LNCAP (cell line): ENCODE results near the gene CD55.

Experiments used
- TF ChIP-seq, protein P1 (sequence below): fragments of 450-650 bp; IDR thresholded peaks from 2 replicates; pipeline ENCODE4 v1.5.1; 2017; ENCODE audit warnings: mild to moderate bottlenecking

The CD55 gene

DNA sequence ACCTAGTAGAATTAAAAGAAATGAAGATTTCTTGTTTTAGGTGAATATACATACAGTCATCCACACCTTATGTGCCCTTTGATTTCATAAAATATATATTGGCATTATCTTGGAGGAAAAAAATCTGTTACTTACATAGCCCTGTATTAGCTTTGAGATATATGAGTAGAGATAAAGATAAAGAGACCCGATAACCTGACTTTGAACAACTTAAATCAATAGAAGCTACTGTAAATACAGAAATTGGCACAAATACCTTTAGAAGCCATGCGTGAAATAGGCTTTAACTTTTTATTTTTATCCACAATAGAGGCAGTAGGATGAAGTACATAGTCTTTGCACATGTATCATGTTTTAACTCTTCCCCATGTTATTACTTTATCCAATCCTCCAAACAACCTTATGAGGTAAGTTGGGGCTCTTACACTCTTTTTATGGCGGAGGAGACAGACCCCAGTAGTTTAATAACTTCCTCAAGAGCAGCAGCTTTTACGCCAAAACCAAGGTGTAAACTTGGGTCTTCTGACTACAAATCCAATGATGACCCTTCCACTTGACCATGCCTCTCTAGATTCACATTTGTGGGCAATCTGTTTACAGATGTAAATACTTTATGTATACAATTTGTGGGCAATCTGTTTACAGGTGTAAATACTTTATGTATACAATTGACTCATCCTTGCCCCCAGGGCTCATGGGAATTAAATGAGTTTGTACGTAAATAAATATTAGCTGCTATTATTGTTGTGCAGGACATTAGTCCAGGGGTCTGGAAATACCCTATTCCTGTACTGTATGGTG is 2.1 kb downstream of the CD55 start:
- TF ChIP-seq, protein P1, sequence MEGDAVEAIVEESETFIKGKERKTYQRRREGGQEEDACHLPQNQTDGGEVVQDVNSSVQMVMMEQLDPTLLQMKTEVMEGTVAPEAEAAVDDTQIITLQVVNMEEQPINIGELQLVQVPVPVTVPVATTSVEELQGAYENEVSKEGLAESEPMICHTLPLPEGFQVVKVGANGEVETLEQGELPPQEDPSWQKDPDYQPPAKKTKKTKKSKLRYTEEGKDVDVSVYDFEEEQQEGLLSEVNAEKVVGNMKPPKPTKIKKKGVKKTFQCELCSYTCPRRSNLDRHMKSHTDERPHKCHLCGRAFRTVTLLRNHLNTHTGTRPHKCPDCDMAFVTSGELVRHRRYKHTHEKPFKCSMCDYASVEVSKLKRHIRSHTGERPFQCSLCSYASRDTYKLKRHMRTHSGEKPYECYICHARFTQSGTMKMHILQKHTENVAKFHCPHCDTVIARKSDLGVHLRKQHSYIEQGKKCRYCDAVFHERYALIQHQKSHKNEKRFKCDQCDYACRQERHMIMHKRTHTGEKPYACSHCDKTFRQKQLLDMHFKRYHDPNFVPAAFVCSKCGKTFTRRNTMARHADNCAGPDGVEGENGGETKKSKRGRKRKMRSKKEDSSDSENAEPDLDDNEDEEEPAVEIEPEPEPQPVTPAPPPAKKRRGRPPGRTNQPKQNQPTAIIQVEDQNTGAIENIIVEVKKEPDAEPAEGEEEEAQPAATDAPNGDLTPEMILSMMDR = no peak

DNA sequence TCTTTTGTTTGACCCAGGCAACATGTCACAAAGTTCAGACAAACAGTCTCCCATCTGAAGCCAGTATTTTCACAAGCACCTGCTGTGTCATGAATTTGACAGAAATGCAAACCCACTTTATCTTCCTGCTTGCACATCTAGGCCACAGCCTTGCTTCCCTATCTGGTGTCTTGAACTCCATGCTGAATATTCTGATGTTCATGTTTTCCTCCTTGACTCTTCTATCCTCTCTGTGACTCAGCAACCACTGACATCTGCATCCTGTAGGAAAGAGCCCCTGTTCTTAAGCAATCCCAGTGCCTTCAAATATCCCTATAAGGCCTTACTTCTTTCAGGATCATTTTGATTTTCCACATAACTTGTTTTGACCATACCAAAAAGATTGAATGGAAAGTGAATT is 6.5 kb downstream of the CD55 start:
- TF ChIP-seq, protein P1 = no peak

DNA sequence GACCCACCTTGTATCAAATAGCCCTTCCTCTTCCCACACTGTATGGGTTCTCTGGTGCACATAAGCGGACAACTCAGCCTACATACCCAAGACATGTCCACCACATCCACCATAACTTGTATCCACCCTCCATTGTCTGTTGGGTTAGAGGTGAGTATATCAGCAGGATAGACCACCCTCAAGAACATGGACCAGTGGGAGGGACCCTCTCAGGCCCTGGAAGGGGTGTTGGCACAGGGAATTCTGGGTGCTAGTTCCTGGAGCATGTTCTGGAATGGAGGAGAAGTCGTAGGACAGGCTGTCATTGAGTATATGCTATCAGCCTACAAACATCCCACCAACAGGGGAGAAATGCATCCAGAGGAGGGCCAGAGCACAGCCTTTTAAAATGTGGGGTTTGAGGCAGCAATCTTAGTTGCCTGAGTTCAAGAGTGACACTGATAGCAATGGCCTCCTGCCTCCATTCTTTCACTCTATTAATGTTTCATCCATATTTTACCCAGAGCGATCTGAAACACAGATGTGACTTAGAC is 7.5 kb downstream of the CD55 start:
- TF ChIP-seq, protein P1 = no peak

DNA sequence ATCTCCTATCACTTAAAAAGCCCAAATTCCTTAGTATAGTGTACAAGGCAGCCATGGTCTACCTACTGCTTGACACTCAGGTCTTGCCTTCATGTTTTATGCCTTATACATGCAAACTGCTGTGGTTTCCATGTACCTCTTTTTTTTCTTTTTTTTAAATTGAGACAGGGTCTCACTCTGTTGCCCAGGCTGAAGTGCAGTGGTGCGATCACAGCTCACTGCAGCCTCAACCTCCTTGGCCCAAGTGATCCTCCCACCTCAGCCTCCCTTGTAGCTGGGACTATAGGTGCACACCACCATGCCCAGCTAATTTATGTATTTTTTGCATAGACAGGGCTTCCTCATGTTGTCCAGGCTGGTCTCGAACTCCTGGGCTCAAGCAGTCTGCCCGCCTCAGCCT is 8.0 kb downstream of the CD55 start:
- TF ChIP-seq, protein P1 = no peak

DNA sequence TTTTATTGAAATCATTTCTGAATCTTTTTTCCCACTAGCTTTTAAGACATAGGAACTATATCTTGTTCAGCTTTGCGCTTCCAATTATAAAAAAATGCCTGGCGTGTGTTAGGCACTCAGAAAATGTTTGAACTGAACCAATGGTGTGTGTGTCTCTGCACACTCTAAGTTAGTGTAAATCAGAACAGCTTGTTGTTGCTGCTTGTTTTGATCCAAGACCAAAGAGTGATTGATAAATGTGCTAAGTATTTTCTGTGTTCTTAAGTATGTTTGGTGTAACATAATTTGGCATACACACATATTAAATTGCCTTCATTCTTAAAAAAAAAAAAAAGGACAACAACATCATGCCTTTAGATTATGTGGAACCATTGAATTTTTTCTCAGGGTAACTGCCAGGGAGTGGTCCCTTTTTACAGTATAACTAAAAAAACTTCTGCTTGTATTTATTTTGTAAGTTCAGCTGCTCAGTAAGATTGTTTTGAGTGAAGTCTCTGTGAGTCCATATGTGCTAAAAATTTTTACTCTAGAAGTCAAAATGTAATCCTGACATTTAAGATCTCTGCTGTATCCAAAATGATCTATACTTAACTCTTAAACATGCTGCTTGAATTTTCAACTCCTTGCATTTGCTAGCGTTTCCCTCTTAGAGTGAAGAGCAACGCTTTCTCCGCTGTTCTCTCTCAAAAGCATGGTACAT is 8.7 kb downstream of the CD55 start:
- TF ChIP-seq, protein P1 = no peak

DNA sequence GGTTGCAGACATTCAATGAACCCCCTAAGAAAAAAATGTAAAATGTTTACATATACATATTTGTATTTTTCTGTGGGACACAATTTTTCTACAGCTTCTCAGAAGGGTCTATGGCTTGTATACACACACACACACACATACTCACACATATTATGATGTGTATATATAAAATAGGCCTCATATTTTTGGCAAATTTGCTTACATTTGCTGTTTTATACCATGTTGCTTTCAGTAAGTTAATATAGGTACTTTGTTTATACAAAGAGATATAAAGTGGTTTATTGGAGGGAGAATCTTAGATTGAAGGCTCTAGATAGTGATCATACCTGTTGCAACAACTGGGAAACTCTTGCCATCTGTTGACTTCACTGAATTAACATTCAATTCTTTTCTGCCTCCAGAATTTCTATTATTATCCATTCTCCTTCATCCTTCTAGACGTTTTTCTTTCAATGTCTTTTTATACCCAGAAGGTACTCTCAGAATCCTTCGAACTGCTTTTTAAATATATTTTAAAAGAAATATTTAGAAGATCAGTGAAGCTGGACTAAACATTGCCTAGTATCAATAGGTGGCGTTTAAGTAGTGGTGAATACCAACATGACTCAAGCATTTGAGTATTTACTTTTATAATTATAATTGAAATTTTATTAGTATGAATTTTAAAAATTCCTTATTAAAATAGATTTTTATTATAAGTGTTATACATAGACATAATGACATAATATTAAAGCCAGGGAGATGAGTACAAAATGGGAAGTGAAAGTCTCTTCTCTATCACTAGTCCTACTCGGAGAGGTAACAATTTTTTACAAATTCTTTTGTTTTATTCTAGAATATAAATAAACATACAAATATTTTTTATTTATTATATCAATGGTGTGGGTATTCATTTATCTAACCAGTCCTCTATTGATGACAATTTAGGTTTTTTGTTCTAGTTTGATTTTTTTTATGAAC is 10.2 kb downstream of the CD55 start:
- TF ChIP-seq, protein P1 = no peak

DNA sequence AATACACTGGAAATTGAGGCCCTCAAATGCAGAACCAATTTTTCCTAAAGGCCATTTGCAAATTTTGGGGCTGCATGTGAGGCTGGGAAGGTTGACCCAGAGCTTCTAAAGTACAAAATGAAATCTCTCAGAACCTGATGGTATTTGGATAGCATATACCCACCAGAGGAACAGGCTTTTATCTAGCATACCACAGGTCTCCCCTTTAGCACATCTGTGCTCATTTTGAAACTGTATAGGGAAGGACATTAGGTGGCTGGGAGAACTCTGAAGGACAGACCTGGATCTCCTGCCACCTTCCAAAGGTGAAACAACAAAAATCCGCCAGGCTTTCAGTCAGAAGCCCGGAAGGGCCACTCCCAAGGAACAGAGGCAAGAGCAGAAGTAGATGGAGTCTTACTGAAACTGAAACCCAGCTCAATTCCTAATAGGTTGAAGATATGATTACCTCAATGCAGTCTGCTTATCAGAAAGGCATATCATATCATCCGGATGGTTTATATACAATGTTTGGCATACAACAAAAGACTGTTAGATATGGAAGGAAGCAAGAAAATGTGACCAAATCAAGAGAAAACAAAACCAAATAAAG is 11.6 kb downstream of the CD55 start:
- TF ChIP-seq, protein P1 = no peak
